Sigmoid colon (tissue), 3 donors: ENCODE results near the gene FGB.

Experiments
- CTCF ChIP-seq, 4 experiments: fragments of 450-650 bp in 3 of 4; fragments of 200-600 bp in 1 of 4; IDR thresholded peaks; one replicate each; pipeline ENCODE4 v1.5.1; 2016 to 2019; ENCODE audit warnings: antibody characterized with exemption in 4 of 4, mild to moderate bottlenecking in 3 of 4, moderate library complexity in 2 of 4
- POLR2A ChIP-seq, 2 donors: fragments of 450-650 bp; IDR thresholded peaks; one replicate each; pipeline ENCODE4 v1.6.1; 2016; ENCODE audit warnings: antibody characterized with exemption in 2 of 2, mild to moderate bottlenecking in 2 of 2, moderate library complexity in 2 of 2

- TF ChIP-seq CTCF (IDR thresholded peaks at IDR 0.05), result no peak
- no peak for TF ChIP-seq POLR2A (IDR thresholded peaks at IDR 0.05)
Measured at GRCh38 chr4:154582723-154583122, 19.9 kb downstream of the FGB start.
